ENCODE data around the gene ADGRB2. TPM values are rescaled to one million over a fixed set of nuclear protein-coding genes. Genes with fewer than 3 reads are reported as not detected.

The ADGRB2 gene
- total RNA-seq, 1 experiment from 2014 or later: 10.9 TPM

- no peaks in the 10 kb centered on the region; the same call in 1 of the 2 replicates for H3K27me3 ChIP-seq (ENCODE audit: insufficient read depth, low read length)
- H2BK15ac ChIP-seq (ENCODE audit: low read depth, low read length): no peak overlapping the region
- H3K79me1 ChIP-seq (ENCODE audit: insufficient read depth, low read depth, low read length, poor library complexity, severe bottlenecking): no peaks in the 10 kb centered on the region
- no peak overlapping the region for H2AK5ac ChIP-seq (ENCODE audit: insufficient read length, low read length)
- Mint-ChIP-seq H3K27me3 (ENCODE audit: low read depth) (peaks cover 16% of the 10 kb centered on the region), H3K9me3 (no peaks in the 10 kb centered on the region), H3K36me3 (ENCODE audit: insufficient read depth in 1 of 3, low read depth in 3 of 3) (no peaks in the 10 kb centered on the region), H3K4me1 (peaks cover 37 to 44% of the 10 kb centered on the region in 2 experiments), H3K4me3 (0 out of 5 replicates have a peak overlapping the region, but pooled peaks of 1 of the 2 experiments have one; percentile 16), H3K27ac (no peak overlapping the region)
- no peak overlapping the region for H4K8ac ChIP-seq (replicated peaks; ENCODE audit: insufficient read length, low read depth, low read length)
- no peak overlapping the region for H3K14ac ChIP-seq (ENCODE audit: insufficient read depth, low read length)
- peaks cover 6% of the 10 kb centered on the region; the same call in 1 of the 2 replicates for H3K4me1 ChIP-seq (ENCODE audit: insufficient read depth, low read length)
- no peak for DNase-seq
- H4K5ac ChIP-seq (ENCODE audit: insufficient read length, low read depth, low read length): no peak overlapping the region
- TF ChIP-seq, protein P1, sequence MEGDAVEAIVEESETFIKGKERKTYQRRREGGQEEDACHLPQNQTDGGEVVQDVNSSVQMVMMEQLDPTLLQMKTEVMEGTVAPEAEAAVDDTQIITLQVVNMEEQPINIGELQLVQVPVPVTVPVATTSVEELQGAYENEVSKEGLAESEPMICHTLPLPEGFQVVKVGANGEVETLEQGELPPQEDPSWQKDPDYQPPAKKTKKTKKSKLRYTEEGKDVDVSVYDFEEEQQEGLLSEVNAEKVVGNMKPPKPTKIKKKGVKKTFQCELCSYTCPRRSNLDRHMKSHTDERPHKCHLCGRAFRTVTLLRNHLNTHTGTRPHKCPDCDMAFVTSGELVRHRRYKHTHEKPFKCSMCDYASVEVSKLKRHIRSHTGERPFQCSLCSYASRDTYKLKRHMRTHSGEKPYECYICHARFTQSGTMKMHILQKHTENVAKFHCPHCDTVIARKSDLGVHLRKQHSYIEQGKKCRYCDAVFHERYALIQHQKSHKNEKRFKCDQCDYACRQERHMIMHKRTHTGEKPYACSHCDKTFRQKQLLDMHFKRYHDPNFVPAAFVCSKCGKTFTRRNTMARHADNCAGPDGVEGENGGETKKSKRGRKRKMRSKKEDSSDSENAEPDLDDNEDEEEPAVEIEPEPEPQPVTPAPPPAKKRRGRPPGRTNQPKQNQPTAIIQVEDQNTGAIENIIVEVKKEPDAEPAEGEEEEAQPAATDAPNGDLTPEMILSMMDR (conservative IDR thresholded peaks at IDR 0.05): no peak
- no peaks in the 10 kb centered on the region for H3K79me2 ChIP-seq (ENCODE audit: insufficient read depth, low read length)
- no peak overlapping the region for H3K4me2 ChIP-seq (ENCODE audit: insufficient read depth, insufficient read length, low read length)
- H2BK12ac ChIP-seq (ENCODE audit: insufficient read length, low read depth, low read length): no peak overlapping the region
- H3K56ac ChIP-seq (ENCODE audit: insufficient read length, low read depth, low read length): no peak overlapping the region
- no peak overlapping the region for H2AFZ ChIP-seq (ENCODE audit: low read length)
- no peak overlapping the region for H2BK120ac ChIP-seq (ENCODE audit: low read depth, low read length, poor library complexity, severe bottlenecking)
- no peak overlapping the region for H3K9ac ChIP-seq (ENCODE audit: extremely low read depth, insufficient read length, low read length)
- H3K18ac ChIP-seq (ENCODE audit: insufficient read length, low read depth, low read length): no peak overlapping the region
- no peak overlapping the region for H3K23ac ChIP-seq (ENCODE audit: insufficient read length, low read depth, low read length)
- H2BK20ac ChIP-seq (ENCODE audit: low read depth, low read length, poor library complexity, severe bottlenecking): no peak overlapping the region
- no CpG with 5 or more reads among the region's 15 CpGs for WGBS (ENCODE audit: extremely low coverage, insufficient read length, low lambda C conversion rate)
- no peak overlapping the region for H3K4ac ChIP-seq (ENCODE audit: low read depth, low read length)
- H4K20me1 ChIP-seq (ENCODE audit: control insufficient read depth, insufficient read depth, insufficient read length): no peaks in the 10 kb centered on the region
- H3K9me3 ChIP-seq (ENCODE audit: control insufficient read depth, low read depth, low read length): no peaks in the 10 kb centered on the region
- no peak overlapping the region for H3T11ph ChIP-seq (ENCODE audit: low read length)
- H3K27ac ChIP-seq (ENCODE audit: insufficient read length, low read depth, low read length): no peak overlapping the region
- H4K91ac ChIP-seq (ENCODE audit: insufficient read length, low read depth, low read length): no peak overlapping the region
- no peak overlapping the region for H2BK5ac ChIP-seq (ENCODE audit: insufficient read length, low read length)
- peaks cover 3% of the 10 kb centered on the region for H3K23me2 ChIP-seq (ENCODE audit: insufficient read length, low read depth, low read length, poor library complexity, severe bottlenecking)
These were observed 57.6 kb downstream of the ADGRB2 start for GRCh38 chr1:31706384-31707058.
